NK-92 (cell line): ENCODE results near the gene PLAAT5.
"Not testable (repeated sequence)": the region's sequence is repeated elsewhere in the genome, so short reads cannot be mapped to it uniquely, and the experiment has no call there.

Experiments
- DNase-seq: peaks from one replicate; lab custom pipeline; 2025; ENCODE audit not compliant: unreplicated experiment; lab: John Stamatoyannopoulos, UW

Gene PLAAT5

DNA sequence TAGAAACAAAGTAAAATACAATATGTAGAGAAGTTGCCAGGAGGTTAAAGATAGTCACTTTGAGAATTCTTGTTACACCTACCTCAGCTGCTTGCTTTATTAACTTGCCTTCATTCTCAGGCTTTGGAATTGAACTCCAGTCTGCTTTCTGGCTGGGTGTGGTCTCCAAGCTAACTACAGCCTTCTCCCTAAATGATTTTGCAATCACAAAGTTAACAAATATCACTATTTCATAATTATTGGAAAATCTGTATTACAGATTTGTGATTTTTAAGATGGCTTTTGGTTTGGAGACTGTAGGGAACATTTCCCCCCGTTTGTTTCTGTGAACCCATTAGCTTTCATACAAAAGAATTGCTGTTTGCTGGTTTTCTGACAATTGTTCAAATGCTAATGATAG, 2.2 kb downstream of the PLAAT5 start:
- no peak for DNase-seq

DNA sequence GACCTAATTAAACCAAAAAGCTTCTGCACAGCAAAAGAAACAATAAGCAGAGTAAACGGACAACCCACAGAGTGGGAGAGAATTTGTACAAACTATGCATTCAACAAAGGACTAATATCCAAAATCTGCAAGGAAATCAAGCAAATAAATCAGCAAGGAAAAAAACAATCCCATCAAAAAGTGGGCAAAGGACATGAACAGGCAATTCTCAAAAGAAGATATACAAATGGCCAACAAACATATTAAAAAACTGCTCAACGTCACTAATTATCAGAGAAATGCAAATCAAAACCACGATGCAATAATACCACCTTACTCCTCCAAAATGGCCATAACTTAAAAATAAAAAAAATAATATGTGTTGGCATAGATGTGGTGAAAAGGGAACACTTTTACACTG, 5.2 kb downstream of the PLAAT5 start:
- no peak for DNase-seq

DNA sequence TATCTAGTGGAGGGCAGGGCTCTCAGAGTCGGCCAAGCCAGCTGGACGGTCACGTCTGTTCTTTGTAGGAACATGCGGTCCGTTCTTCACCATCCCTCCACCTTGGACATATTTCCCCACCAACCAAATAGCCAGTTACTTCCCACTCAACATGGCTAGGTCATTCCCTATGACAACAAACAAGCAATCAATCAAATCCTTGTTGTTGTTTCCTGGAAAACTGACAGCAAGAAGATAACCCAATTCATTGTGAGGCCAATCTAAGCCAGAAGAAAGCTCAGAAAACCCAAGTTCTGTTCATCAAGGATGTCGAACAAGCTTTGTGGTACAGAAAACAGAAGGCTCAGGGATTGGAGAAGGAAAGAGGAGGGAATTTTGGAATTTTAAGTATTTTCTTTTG, 10.9 kb downstream of the PLAAT5 start:
- no peak for DNase-seq

DNA sequence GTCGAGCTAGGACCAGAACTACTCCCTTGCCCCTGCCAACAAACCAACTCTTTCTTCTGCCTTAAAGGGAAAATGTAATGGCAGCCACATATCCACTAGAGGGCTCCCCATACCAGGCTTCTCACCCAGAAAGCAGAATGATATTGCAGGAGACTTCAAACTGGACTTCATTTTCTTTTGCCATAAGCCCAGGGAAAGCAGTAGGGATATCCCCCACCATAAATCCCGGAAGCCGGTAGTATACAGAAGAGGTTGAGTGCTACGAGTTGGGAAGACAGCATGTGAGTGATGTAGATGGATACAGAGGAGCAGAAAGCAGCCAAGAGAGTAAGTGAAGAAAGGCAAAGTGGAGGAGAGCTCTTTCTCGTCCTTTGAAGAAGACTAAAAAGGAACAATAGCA, 12.1 kb downstream of the PLAAT5 start:
- DNase-seq, result no peak

DNA sequence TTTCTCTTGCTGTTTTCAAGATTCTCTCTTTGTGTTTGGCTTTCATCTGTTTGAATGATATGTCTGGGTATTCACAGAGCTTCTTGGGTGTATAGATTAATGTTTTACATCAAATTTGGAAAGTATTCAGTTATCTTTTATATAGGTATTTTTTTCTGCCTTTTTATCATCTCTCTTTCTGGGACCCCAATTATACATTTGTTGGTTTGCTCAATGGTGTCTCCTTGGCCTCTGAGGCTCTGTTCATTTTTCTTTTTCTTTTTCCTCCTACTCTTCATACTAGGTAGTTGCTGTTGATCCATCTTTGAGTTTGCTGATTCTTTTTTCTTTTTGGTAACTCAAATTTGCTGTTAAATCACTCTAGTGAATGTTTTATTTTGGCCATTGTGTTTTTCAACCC, 14.3 kb downstream of the PLAAT5 start:
- no peak for DNase-seq

DNA sequence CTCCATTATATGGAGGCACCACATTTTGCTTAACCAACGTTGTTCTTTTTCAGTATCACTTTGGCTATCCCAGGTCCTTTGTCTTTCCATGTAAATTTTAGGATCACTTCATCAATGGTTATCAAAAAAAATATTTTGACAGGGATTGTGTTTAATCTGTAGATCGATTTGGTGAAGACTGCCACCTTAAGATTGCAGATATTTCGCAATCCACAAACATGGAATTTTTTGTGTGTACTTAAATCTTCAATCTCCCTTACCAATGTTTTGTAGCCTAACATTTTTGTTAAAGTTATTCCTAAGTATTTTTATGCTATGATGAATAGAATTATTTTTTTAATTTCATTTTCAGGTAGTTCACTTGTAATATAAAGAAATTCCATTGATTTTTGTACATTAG, 18.6 kb downstream of the PLAAT5 start:
- DNase-seq, result no peak

DNA sequence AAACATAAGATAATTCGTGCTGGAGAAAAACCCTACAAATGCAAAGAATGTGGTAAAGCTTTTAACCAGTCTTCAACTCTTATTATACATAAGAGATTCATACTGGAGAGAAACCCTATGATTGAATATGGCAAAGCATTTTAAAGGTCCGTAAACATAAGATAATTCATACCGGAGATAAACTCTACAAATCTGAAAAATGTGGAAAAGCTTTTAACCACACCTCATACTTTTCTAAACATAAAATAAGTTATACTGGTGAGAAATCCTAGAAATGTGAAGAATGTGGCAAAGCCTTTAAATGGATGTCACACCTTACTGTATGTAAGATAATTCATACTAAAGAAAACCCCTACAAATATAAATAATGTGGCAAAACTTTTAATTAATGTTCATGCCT, 20.7 kb downstream of the PLAAT5 start:
- DNase-seq, result no peak

DNA sequence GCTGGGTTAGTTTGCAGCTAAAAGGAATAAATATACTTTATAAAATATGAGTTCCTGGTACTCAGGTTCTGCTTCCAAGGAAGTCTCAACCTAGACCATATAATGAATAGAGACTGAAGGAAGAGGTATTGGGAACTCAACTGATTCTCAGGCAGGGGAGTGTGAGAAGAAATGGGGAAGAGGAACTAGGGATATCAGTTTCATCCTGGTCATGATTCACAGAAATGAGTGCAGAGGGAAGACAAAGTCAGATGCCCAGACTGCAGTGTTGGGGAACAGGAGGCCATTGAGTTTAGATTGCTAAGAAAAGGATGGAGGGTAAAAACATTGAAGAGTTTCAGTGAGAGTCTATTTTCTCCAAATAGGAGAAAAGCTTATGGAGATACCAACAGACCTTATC, 28.8 kb downstream of the PLAAT5 start:
- no peak for DNase-seq

DNA sequence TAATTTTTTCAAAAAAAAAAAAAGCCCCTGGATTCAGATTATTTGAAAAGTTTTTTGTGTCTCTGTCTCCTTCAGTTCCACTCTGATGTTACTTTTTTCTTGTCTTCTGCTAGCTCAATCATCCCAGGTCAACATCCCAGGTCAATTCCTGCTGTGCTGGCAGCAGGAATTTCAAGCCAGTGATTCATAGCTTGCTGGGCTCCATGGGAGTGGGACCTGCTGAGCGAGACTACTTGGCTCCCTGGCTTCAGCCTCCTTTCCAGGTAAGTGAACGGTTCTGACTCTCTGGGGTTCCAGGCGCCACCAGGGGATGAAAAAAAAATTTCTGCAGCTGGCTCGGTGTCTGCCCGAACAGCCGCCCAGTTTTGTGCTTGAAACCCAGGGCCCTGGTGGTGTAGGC, 31.4 kb downstream of the PLAAT5 start:
- no peak for DNase-seq

DNA sequence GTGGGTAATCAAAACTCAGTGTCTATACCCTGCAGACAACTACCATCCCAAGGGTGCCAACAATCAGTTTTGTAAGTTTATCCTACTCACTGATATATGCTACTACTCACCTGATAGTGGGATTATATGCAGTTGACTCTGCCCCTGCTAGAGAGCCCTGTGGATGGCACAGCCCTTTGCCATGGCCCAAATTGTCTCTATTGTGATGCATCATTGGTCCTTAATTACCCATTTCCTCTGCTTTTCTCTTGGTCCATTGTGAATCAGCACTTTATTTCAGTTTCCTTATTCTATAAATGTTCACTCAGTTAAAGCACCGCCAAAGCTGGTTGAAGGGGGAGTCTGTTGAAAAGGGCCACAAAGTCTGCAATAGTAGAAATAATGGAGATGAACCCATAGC, 42.3 kb downstream of the PLAAT5 start:
- DNase-seq, result no peak

DNA sequence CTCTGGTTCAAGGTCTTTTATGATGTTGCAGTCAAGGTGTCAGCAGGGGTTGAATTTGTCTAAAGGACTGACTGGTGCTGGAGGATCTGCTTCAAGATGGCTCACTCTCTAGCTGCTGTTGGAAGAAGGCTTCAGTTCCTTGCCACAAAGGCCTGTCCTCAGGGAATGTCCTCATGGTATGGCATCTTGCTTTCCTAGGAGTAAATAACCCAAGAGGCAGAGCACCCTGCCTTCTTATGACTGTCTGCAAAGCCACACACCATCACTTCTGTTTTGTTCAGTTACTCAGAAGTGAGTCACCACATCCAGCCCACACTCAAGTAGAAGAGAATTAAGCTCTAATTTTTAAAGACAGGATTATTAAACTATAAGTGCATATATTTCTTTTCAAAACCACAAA, 45.2 kb downstream of the PLAAT5 start:
- no peak for DNase-seq

DNA sequence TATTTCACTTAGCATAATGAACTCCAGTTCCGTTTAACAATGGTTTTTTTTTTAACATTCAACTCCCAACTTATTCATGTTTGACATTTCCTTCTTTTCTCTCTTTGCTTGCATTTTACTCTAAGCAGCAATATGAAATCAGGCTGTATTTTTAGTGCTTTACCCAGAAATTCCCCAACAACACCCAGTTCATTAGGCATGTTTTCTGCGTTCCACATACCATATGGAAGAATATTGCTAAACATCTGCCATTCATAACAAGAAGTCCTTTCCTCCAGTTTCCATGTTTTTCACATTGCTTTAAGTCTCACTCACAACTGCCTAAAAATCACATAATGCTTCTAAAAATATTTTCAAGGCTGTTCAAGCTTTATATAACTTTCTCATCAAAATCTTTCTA, 45.8 kb downstream of the PLAAT5 start:
- DNase-seq, result no peak

DNA sequence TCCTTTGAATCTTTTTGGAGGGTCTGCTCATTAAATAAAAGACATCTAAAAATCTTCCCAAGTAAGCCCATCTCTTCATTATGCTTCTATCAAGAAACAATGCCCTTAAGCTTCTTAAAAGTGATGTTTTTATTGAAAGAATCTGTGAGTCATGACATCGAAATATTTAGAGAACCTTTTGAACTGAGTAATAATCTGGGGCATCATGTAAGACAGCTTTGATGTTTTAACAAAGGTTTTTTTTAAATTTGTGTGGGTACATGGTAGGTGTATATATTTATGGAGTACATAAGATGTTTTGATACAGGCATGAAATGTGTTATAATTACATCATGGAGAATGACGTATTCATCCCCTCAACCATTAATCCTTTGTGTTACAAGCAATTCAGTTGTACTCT, 46.8 kb downstream of the PLAAT5 start:
- DNase-seq, result no peak

DNA sequence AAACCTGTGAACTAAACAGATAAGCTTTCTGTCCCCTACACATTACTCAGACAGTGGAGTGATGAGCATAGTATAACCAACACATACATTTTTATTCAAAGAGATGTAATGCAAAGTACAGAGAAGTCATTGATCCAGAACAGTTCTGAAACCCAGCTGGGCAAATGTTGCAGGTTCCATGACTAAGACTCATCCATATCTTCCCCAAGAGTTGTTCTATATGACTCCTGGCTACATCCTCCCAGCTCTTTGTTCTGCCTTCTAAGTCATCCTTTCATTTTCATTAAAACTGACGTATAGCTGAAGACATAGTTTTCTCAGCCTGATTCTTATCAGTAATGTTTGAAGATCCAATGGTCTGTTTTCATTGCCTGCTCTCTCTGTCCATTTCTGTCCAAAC, 47.3 kb downstream of the PLAAT5 start:
- no peak for DNase-seq

DNA sequence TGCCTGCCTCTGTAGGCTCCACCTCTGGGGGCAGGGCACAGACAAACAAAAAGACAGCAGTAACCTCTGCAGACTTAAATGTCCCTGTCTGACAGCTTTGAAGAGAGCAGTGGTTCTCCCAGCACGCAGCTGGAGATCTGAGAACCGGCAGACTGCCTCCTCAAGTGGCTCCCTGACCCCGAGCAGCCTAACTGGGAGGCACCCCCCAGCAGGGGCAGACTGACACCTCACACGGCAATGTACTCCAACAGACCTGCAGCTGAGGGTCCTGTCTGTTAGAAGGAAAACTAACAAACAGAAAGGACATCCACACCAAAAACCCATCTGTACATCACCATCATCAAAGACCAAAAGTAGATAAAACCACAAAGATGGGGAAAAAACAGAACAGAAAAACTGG, 55.1 kb downstream of the PLAAT5 start:
- not testable (repeated sequence) for DNase-seq

DNA sequence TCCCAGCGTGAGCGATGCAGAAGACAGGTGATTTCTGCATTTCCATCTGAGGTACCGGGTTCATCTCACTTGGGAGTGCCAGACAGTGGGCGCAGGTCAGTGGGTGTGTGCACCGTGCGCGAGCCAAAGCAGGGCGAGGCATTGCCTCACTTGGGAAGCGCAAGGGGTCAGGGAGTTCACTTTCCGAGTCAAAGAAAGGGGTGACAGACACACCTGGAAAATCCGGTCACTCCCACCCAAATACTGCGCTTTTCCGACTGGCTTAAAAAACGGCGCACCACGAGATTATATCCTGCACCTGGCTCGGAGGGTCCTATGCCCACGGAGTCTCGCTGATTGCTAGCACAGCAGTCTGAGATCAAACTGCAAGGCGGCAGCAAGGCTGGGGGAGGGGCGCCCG, 55.6 kb downstream of the PLAAT5 start:
- DNase-seq, result not testable (repeated sequence)

DNA sequence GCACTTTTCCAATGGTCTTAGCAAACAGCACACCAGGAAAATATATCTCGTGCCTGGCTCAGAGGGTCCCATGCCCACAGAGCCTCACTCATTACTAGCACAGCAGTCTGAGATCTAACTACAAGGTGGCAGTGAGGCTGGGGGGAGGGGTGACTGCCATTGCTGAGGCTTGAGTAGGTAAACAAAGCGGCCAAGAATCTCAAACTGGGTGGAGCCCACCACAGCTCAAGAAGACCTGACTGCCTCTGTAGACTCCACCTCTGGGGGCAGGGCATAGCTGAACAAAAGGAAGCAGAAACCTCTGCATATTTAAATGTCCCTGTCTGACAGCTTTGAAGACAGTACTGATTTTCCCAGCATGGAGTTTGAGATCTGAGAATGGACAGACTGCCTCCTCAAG, 60.2 kb downstream of the PLAAT5 start:
- DNase-seq, result not testable (repeated sequence)

DNA sequence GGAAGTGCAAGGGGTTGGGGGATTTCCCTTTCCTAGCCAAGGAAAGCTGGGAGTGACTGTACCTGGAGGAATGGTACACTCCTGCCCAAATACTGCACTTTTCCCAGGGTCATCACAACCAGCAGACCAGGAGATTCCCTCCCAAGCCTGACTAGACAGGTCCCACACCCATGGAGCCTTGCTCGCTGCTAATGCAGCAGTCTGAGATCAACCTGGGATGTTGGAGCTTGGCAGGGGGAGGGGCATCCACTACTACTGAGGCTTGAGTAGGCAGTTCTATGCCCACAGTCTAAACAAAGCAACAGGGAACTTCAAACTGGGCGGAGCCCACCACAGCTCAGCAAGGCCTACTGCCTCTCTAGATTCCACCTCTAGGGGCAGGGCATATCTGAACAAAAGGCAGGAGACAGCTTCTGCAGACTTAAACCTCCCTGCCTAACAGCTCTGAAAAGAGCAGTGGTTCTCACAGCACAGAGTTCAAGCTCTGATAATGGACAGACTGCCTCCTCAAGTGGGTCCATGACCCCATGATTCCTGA, 62.9 kb downstream of the PLAAT5 start:
- no peak for DNase-seq

DNA sequence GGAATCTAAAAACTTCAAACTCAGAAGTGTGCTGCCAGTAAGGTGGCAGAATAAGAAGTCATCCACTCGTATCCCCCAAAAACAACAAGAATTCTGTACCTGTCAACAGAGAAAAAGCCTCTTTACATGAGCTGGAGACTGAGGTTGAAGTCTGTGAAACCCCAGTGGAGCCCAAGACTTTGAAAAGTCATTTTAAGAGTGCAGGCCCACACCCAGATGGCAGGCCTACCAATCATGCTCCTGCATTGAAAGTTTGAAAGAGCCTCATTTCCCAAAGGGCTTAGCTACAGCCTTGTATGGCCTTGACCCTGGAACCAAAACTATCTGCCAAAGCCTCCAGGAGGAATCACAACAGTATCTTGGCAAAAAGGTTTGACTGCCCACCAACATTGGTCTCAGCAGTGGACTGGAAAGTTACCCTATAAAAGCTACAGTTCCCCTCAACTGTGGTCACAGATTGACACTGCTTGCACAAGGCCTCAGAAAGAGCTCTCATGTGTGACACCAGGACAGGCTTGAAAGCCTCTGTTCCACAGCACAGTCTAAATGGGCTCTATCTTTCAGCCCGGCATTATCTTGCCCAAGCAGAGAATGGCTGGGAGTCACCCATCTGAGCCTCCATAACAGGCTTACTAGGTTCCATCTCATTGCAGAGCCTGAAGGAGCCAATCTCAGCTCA, 73.7 kb downstream of the PLAAT5 start:
- no peak for DNase-seq
